ENCODE data around the gene PIEZO2. TPM values are rescaled to one million over a fixed set of nuclear protein-coding genes. Genes with fewer than 3 reads are reported as not detected.

The PIEZO2 gene
- total and polyA plus RNA-seq, 10 donors, result 0.42 to 13.0 (median 8.0) TPM

DNA sequence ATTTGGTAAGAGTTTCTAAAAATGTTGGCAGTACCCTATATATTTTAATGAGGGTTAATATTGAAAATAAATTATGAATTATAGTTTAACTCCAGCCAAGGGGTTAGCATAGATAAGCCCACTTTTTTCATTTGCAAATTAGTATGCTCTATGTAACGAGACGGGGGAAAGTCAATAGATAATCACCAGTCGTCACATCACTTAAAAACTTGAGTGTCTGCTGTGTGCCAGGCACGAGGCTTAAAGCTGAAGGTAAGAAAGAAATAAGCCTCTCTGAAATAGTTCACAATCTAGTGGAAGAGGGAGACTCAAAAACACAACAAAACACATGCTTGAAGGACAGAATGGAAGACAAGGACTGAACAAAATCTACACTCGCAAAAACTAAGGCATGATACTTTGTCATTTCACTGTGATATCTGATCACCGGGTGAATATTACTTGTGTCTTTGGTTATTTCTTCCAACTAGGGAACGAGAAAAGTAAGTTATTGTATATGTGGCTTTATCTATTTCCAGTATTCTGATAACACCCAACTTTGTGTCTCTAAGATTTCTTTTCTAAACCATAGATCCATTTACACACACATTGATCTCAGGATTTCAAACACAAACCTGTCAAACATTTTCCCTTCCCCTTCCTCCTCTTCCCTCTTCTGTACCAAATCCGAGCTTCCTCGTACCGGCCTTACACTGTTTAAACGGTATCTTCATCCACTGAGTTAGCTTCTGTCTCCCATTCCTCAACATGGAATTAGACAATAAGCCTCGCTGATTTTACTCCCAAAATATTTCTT lies 199.1 kb downstream of the PIEZO2 start:
- Histone ChIP-seq H3K36me3 (no peaks in the 10 kb centered on the region), H3K9me3 (peaks cover 5 to 23% (median 21%) of the 10 kb centered on the region in 8 donors), H3K27me3 (replicated peaks in 1 of 7) (peaks cover 0 to 4% (median 0%) of the 10 kb centered on the region in 7 donors), H3K4me3 (no peak overlapping the region), H3K27ac (no peak overlapping the region), H3K4me1 (no peaks in the 10 kb centered on the region)
- intact Hi-C loops (cut with DNase I; ENCODE audit: low total_unique reads), result no loop called here
- DNase-seq, result no peak
- WGBS, 5 donors, result 87 to 92% (median 89%) methylated on average over 12 of the region's 12 CpGs
- TF ChIP-seq POLR2AphosphoS5 (IDR thresholded peaks at IDR 0.05) (no peak), POLR2A (IDR thresholded peaks at IDR 0.05) (no peak)
- TF ChIP-seq, protein P1, sequence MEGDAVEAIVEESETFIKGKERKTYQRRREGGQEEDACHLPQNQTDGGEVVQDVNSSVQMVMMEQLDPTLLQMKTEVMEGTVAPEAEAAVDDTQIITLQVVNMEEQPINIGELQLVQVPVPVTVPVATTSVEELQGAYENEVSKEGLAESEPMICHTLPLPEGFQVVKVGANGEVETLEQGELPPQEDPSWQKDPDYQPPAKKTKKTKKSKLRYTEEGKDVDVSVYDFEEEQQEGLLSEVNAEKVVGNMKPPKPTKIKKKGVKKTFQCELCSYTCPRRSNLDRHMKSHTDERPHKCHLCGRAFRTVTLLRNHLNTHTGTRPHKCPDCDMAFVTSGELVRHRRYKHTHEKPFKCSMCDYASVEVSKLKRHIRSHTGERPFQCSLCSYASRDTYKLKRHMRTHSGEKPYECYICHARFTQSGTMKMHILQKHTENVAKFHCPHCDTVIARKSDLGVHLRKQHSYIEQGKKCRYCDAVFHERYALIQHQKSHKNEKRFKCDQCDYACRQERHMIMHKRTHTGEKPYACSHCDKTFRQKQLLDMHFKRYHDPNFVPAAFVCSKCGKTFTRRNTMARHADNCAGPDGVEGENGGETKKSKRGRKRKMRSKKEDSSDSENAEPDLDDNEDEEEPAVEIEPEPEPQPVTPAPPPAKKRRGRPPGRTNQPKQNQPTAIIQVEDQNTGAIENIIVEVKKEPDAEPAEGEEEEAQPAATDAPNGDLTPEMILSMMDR (IDR thresholded peaks at IDR 0.05 in 8 of 11, conservative IDR thresholded peaks at IDR 0.05 in 3 of 11), result no peak

DNA sequence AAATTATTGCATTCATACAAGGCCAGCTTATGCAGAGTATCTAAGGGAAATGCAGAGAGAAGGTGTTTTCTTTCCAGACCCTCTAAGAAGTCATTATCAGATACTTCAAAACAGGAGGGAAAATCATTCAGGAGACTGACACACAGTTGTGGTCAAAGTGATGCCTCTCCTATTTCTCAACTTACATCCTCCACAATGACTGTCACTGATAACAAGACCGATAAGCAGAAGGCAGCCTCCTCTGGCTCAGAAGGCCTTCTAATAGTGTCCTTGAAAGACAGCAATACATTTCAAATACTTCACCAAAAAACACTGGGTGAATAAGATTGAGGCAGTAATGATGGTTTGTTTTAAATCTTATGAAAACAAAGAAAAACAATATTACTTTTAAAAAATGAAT lies 199.7 kb downstream of the PIEZO2 start:
- no peak for DNase-seq
- intact Hi-C loops (cut with DNase I; ENCODE audit: low total_unique reads), result no loop called here
- Histone ChIP-seq H3K4me1 (no peaks in the 10 kb centered on the region), H3K9me3 (peaks cover 5 to 29% (median 27%) of the 10 kb centered on the region in 8 donors), H3K36me3 (no peaks in the 10 kb centered on the region), H3K4me3 (no peak overlapping the region), H3K27ac (no peak overlapping the region), H3K27me3 (replicated peaks in 1 of 7) (peaks cover 0 to 4% (median 0%) of the 10 kb centered on the region in 7 donors)
- WGBS, 5 donors, result 37 to 79% (median 44%) methylated on average over 1 of the region's 1 CpG
- TF ChIP-seq, protein P1 (IDR thresholded peaks at IDR 0.05 in 8 of 11, conservative IDR thresholded peaks at IDR 0.05 in 3 of 11), result no peak
- TF ChIP-seq POLR2AphosphoS5 (IDR thresholded peaks at IDR 0.05) (no peak), POLR2A (IDR thresholded peaks at IDR 0.05) (no peak)

DNA sequence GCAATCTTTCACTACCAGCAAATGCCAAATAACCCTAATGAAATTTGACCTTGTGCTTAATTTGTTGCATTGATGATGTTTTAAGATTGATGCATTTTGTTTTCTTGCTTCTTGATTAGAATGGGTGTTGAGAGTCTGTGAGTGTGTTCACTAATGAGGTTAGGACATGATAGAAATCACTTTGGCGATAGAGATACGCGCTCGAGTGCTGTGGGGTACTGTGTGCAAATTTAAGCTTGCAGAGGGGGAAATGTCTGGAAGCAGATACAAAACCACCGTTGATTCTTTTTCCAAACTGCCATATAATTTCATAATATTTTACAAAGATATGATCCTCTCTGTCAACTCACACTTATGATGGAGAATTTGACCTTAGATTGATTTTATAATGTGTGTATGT lies 200.9 kb downstream of the PIEZO2 start:
- Histone ChIP-seq H3K27me3 (replicated peaks in 1 of 7) (no peaks in the 10 kb centered on the region), H3K27ac (no peak overlapping the region), H3K4me1 (no peaks in the 10 kb centered on the region), H3K36me3 (no peaks in the 10 kb centered on the region), H3K9me3 (peaks cover 5 to 40% (median 29%) of the 10 kb centered on the region in 8 donors), H3K4me3 (no peak overlapping the region)
- DNase-seq, result no peak
- TF ChIP-seq POLR2A (IDR thresholded peaks at IDR 0.05), result no peak
- no peak for TF ChIP-seq POLR2AphosphoS5 (IDR thresholded peaks at IDR 0.05)
- TF ChIP-seq, protein P1 (IDR thresholded peaks at IDR 0.05 in 8 of 11, conservative IDR thresholded peaks at IDR 0.05 in 3 of 11), result no peak
- intact Hi-C loops (cut with DNase I; ENCODE audit: low total_unique reads), result no loop called here
- 90 to 96% (median 92%) methylated on average over 5 of the region's 5 CpGs for WGBS, 5 donors

DNA sequence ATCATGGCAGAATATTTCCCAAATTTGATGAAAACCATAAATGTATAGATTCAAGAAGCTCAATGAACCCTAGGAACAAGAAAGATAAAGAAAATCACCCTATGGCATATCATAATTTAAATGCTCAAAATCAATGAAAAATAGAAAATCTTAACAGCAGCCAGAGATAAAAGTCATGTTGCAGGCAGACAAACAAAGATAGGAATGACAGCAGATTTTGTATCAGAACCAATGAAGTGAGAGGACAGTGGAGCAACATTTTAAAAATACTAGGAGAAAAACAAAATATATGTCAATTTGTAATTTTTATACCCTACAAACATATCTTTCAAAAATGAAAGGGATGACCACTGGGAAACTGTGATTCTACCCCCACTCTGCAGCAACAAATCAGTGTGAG lies 203.3 kb downstream of the PIEZO2 start:
- no peak for DNase-seq
- peaks cover 5 to 55% (median 40%) of the 10 kb centered on the region in 8 donors for H3K9me3 ChIP-seq
- intact Hi-C loops (cut with DNase I; ENCODE audit: low total_unique reads), result no loop called here
- H3K4me3 ChIP-seq, result no peak overlapping the region
- H3K4me1 ChIP-seq, result no peaks in the 10 kb centered on the region
- no peaks in the 10 kb centered on the region for H3K27me3 ChIP-seq (replicated peaks in 1 of 7)
- no peaks in the 10 kb centered on the region for H3K36me3 ChIP-seq
- H3K27ac ChIP-seq, result no peak overlapping the region
- TF ChIP-seq POLR2AphosphoS5 (IDR thresholded peaks at IDR 0.05) (no peak), POLR2A (IDR thresholded peaks at IDR 0.05) (no peak)
- TF ChIP-seq, protein P1 (IDR thresholded peaks at IDR 0.05 in 8 of 11, conservative IDR thresholded peaks at IDR 0.05 in 3 of 11), result no peak

Data from spleen (tissue), 11 donors.